ENCODE results near the gene VSIG2. TPM values are rescaled to one million over a fixed set of nuclear protein-coding genes. Genes with fewer than 3 reads are reported as not detected.

The VSIG2 gene
- total and polyA plus RNA-seq, 2 donors (not counting 3 experiments of a cell fraction or from before 2014, with no cell fraction given): 1.2 to 7.0 TPM

- no peak for TF ChIP-seq POLR2A (IDR thresholded peaks at IDR 0.05; ENCODE audit: low read depth, low read length)
- TF ChIP-seq FOS (IDR thresholded peaks at IDR 0.05; ENCODE audit: borderline replicate concordance, insufficient read depth, low read length): no peak
- no peak for TF ChIP-seq MYC (IDR thresholded peaks at IDR 0.05; ENCODE audit: low read depth, low read length)
- TF ChIP-seq, protein P1, sequence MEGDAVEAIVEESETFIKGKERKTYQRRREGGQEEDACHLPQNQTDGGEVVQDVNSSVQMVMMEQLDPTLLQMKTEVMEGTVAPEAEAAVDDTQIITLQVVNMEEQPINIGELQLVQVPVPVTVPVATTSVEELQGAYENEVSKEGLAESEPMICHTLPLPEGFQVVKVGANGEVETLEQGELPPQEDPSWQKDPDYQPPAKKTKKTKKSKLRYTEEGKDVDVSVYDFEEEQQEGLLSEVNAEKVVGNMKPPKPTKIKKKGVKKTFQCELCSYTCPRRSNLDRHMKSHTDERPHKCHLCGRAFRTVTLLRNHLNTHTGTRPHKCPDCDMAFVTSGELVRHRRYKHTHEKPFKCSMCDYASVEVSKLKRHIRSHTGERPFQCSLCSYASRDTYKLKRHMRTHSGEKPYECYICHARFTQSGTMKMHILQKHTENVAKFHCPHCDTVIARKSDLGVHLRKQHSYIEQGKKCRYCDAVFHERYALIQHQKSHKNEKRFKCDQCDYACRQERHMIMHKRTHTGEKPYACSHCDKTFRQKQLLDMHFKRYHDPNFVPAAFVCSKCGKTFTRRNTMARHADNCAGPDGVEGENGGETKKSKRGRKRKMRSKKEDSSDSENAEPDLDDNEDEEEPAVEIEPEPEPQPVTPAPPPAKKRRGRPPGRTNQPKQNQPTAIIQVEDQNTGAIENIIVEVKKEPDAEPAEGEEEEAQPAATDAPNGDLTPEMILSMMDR (IDR thresholded peaks at IDR 0.05; ENCODE audit: extremely low read depth in 1 of 2, insufficient read depth in 1 of 2, low read depth in 1 of 2, low read length in 2 of 2): no peak
- no peak for TF ChIP-seq EZH2 (IDR thresholded peaks at IDR 0.05; ENCODE audit: borderline replicate concordance, low read depth, low read length, severe bottlenecking)
- TF ChIP-seq POLR2AphosphoS5 (IDR thresholded peaks at IDR 0.05; ENCODE audit: insufficient read depth, low read depth, low read length): no peak
- TF ChIP-seq, protein P2, sequence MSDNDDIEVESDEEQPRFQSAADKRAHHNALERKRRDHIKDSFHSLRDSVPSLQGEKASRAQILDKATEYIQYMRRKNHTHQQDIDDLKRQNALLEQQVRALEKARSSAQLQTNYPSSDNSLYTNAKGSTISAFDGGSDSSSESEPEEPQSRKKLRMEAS (IDR thresholded peaks at IDR 0.05; ENCODE audit: insufficient read depth, insufficient read length): no peak
- no peak for TF ChIP-seq JUN (IDR thresholded peaks at IDR 0.05; ENCODE audit: borderline replicate concordance, insufficient read depth, insufficient read length, low read depth)
- no peak for TF ChIP-seq GATA2 (IDR thresholded peaks at IDR 0.05; ENCODE audit: insufficient read depth, insufficient read length, low read depth, low read length)
- FAIRE-seq: no peak
- dilution Hi-C loops (cut with MboI; ENCODE audit: extremely low pct_ligation_motif_present, low sequenced_read_pairs) (no loop called here), intact Hi-C loops (cut with micrococcal nuclease) (no loop called here)
- peaks cover 100% of the 10 kb centered on the region for H3K79me2 ChIP-seq (ENCODE audit: control insufficient read depth, insufficient read depth, low read length)
- no peaks in the 10 kb centered on the region for H3K9me1 ChIP-seq (replicated peaks; ENCODE audit: control insufficient read depth, extremely low read depth, insufficient read depth, low read length)
- H2AFZ ChIP-seq (ENCODE audit: low read depth, low read length): no peak overlapping the region
- H3K4me1 ChIP-seq (ENCODE audit: control insufficient read depth, extremely low read depth, insufficient read depth, low read length): peaks cover 4% of the 10 kb centered on the region
- H3K4me3 ChIP-seq (replicated peaks in 1 of 3; ENCODE audit: insufficient read depth in 1 of 3, low read depth in 1 of 3, low read length in 3 of 3): no peak overlapping the region
- BruUV-seq (replicated peaks): no TSS peak
- no peaks in the 10 kb centered on the region for H3K27me3 ChIP-seq (ENCODE audit: control insufficient read depth in 2 of 2, insufficient read depth in 2 of 2, low read length in 2 of 2)
- peaks cover 6% of the 10 kb centered on the region for H4K20me1 ChIP-seq (replicated peaks; ENCODE audit: control insufficient read depth, extremely low read depth, insufficient read depth, low read length)
- no peaks in the 10 kb centered on the region for H3K36me3 ChIP-seq (ENCODE audit: control insufficient read depth in 2 of 2, extremely low read depth in 1 of 2, insufficient read depth in 2 of 2, low read length in 2 of 2)
- no peak overlapping the region for H3K9ac ChIP-seq (replicated peaks; ENCODE audit: extremely low read depth, insufficient read depth, low read length)
- ChIA-PET POLR2A (no interaction called here), CTCF (interaction anchor here (0.9 to 10.2 kb wide), 5 partner anchors 28 to 122 kb away, joined by 3 to 191 read pairs (median 74); no protein-coding TSS in a partner anchor)
- DNase-seq (ENCODE audit: low read depth, low spot score): no peak
- H3K4me2 ChIP-seq (ENCODE audit: insufficient read depth, low read length): no peak overlapping the region
- H3K9me3 ChIP-seq (replicated peaks; ENCODE audit: control insufficient read depth, insufficient read depth, low read length): no peaks in the 10 kb centered on the region
- H3K27ac ChIP-seq (ENCODE audit: insufficient read depth, low read depth, low read length): no peak overlapping the region
Observed at GRCh38 chr11:124791626-124792341, 39.7 kb upstream of the VSIG2 start.
